ENCODE data around the gene IGSF22. TPM values are rescaled to one million over a fixed set of nuclear protein-coding genes. Genes with fewer than 3 reads are reported as not detected.
A peak's percentile ranks its signal among the peaks of the same experiment; 100 is the strongest.
"Not testable (repeated sequence)": the region's sequence is repeated elsewhere in the genome, so short reads cannot be mapped to it uniquely, and the experiment has no call there.

The IGSF22 gene
- total RNA-seq, 1 donor from 2014 or later: 0.06 TPM

- no peak for DNase-seq (ENCODE audit: low read depth)
- H3K4me3 ChIP-seq (ENCODE audit: low read depth, low read length): no peak overlapping the region
- no peak for TF ChIP-seq CTCF (conservative IDR thresholded peaks at IDR 0.05; ENCODE audit: low read depth, low read length)
These were observed 28.4 kb downstream of the IGSF22 start for GRCh38 chr11:18697576-18697975.

GRCh38 chr11:18696638-18697225 lies 29.3 kb downstream of the IGSF22 start:
- peak; percentile 41 for DNase-seq (ENCODE audit: low read depth)
- no peak for TF ChIP-seq CTCF (conservative IDR thresholded peaks at IDR 0.05; ENCODE audit: low read depth, low read length)
- H3K4me3 ChIP-seq (ENCODE audit: low read depth, low read length): no peak overlapping the region

- no peak overlapping the region for H3K4me3 ChIP-seq (ENCODE audit: low read depth, low read length)
These were observed 32.8 kb downstream of the IGSF22 start for GRCh38 chr11:18692941-18693760.

GRCh38 chr11:18691467-18692140 lies 34.4 kb downstream of the IGSF22 start:
- not testable (repeated sequence) for DNase-seq (ENCODE audit: low read depth)

More at GRCh38 chr11:18692941-18693760, 32.8 kb downstream of the IGSF22 start:
- TF ChIP-seq CTCF (conservative IDR thresholded peaks at IDR 0.05; ENCODE audit: low read depth, low read length): no peak
- no peak for DNase-seq (ENCODE audit: low read depth)

GRCh38 chr11:18684267-18684666 lies 41.7 kb downstream of the IGSF22 start:
- no peak for DNase-seq (ENCODE audit: low read depth)
- H3K4me3 ChIP-seq (ENCODE audit: low read depth, low read length): no peak overlapping the region
- TF ChIP-seq CTCF (conservative IDR thresholded peaks at IDR 0.05; ENCODE audit: low read depth, low read length): no peak

More at GRCh38 chr11:18691467-18692140, 34.4 kb downstream of the IGSF22 start:
- not testable (repeated sequence) for H3K4me3 ChIP-seq (ENCODE audit: low read depth, low read length)

- no peak for TF ChIP-seq CTCF (conservative IDR thresholded peaks at IDR 0.05; ENCODE audit: low read depth, low read length)
- DNase-seq (ENCODE audit: low read depth): no peak
- no peak overlapping the region for H3K4me3 ChIP-seq (ENCODE audit: low read depth, low read length)
These were observed 43.5 kb downstream of the IGSF22 start for GRCh38 chr11:18682466-18682865.

GRCh38 chr11:18681949-18682348 lies 44.0 kb downstream of the IGSF22 start:
- not testable (repeated sequence) for DNase-seq (ENCODE audit: low read depth); H3K4me3 ChIP-seq (ENCODE audit: low read depth, low read length)

Data from epithelial cell of proximal tubule (primary cell).